Small intestine (tissue), 7 donors: ENCODE measurements around the gene EMD. TPM values are rescaled to one million over a fixed set of nuclear protein-coding genes. Genes with fewer than 3 reads are reported as not detected.
"Not testable (repeated sequence)": the region's sequence is repeated elsewhere in the genome, so short reads cannot be mapped to it uniquely, and the experiment has no call there.

ENCODE experiments used
- DNase-seq, 2 donors: peaks; one replicate each; pipeline versions ENCODE4 v3.0.0 to v3.0.0-alpha.2; 2013
- FAIRE-seq: peaks from 2 replicates; lab custom pipeline; 2012; peaks lifted over from hg19 to GRCh38; lab: Jason Lieb, UNC
- H3K27ac ChIP-seq, 3 donors: one replicate each; pipeline ENCODE4 v1.5.1; 2013; ENCODE audit warnings: low read length in 2 of 3, mild to moderate bottlenecking in 2 of 3, control low read depth in 1 of 3, inconsistent platforms in 1 of 3, low read depth in 1 of 3, moderate library complexity in 1 of 3
- H3K27me3 ChIP-seq, 3 donors: one replicate each; pipeline ENCODE4 v1.6.1; 2013; ENCODE audit warnings: low read length in 3 of 3, inconsistent platforms in 1 of 3; ENCODE audit not compliant: control insufficient read depth in 3 of 3, insufficient read depth in 3 of 3
- H3K36me3 ChIP-seq, 3 donors: one replicate each; pipeline ENCODE4 v1.6.1; 2013; ENCODE audit warnings: low read length in 3 of 3, inconsistent platforms in 1 of 3, low read depth in 1 of 3, mild to moderate bottlenecking in 1 of 3, moderate library complexity in 1 of 3; ENCODE audit not compliant: control insufficient read depth in 3 of 3, insufficient read depth in 2 of 3
- H3K4me1 ChIP-seq, 3 donors: one replicate each; pipeline ENCODE4 v1.6.1; 2013; ENCODE audit warnings: low read length in 2 of 3, inconsistent platforms in 1 of 3, low read depth in 1 of 3, mild to moderate bottlenecking in 1 of 3, moderate library complexity in 1 of 3; ENCODE audit not compliant: control insufficient read depth in 3 of 3, insufficient read depth in 2 of 3
- H3K4me3 ChIP-seq, 3 donors: one replicate each; pipeline ENCODE4 v1.5.1; 2013; ENCODE audit warnings: low read length in 3 of 3, control low read depth in 1 of 3, inconsistent platforms in 1 of 3, low read depth in 1 of 3, mild to moderate bottlenecking in 1 of 3, moderate library complexity in 1 of 3
- H3K9me3 ChIP-seq, 2 donors: one replicate each; pipeline ENCODE4 v1.6.1; 2013; ENCODE audit warnings: low read depth in 1 of 2, low read length in 1 of 2; ENCODE audit not compliant: control insufficient read depth in 2 of 2, insufficient read depth in 1 of 2
- WGBS, 3 donors: extraction: QIAGEN DNeasy Blood & Tissue Kit; methylation state at CpG; one replicate each; pipeline ENCODE4 v1.1.7; 2013; 5-methylcytosine and 5-hydroxymethylcytosine counted together
- polyA plus RNA-seq, 4 donors: library from polyadenylated mRNA; stranded (reverse) in 3 of 4; unstranded in 1 of 4; fragments of 200-250 nt in 3 of 4; fragments of 120-200 nt in 1 of 4; gene quantifications; one replicate each; pipeline versions ENCODE4 v1.2.1 to v1.2.3, GENCODE V29; 2013
- donor health status: healthy with polysubstance abuse.
- donor health status: control.
- donor health status: control.
- donor health status: Bipolar disorder and iron deficiency.
- donor health status: healthy.

Gene EMD
- polyA plus RNA-seq, 4 donors: 37.6 to 82.3 (median 55.6) TPM

- no CpG with 5 or more reads among the region's 20 CpGs for WGBS, 3 donors
- not testable (repeated sequence) for H3K36me3 ChIP-seq, DNase-seq, H3K27me3 ChIP-seq, H3K9me3 ChIP-seq, H3K4me1 ChIP-seq, H3K27ac ChIP-seq, FAIRE-seq, H3K4me3 ChIP-seq
Measured at GRCh38 chrX:154343620-154344019, 35.5 kb upstream of the EMD start.

- no peaks in the 10 kb centered on the region for H3K9me3 ChIP-seq
- FAIRE-seq (no peak), DNase-seq (no peak)
- H3K4me1 ChIP-seq: no peaks in the 10 kb centered on the region
- H3K36me3 ChIP-seq: peaks cover 0 to 44% (median 3%) of the 10 kb centered on the region in 3 donors
- WGBS, 3 donors: 62 to 78% (median 73%) methylated on average over 4 to 7 of the region's 7 CpGs
- H3K27ac ChIP-seq: peak overlapping the region in 1 of 3 donors; percentile 27
- H3K27me3 ChIP-seq: no peaks in the 10 kb centered on the region
- no peak overlapping the region for H3K4me3 ChIP-seq
Measured at GRCh38 chrX:154348114-154348531, 31.0 kb upstream of the EMD start.

- H3K4me3 ChIP-seq: no peak overlapping the region
- DNase-seq (no peak), FAIRE-seq (no peak)
- no peaks in the 10 kb centered on the region for H3K4me1 ChIP-seq
- H3K27me3 ChIP-seq: no peaks in the 10 kb centered on the region
- WGBS, 3 donors: 79 to 94% (median 90%) methylated on average over 13 to 24 of the region's 24 CpGs
- H3K9me3 ChIP-seq: no peaks in the 10 kb centered on the region
- peaks cover 0 to 51% (median 3%) of the 10 kb centered on the region in 3 donors for H3K36me3 ChIP-seq
- no peak overlapping the region for H3K27ac ChIP-seq
Measured at GRCh38 chrX:154348646-154349358, 30.3 kb upstream of the EMD start.

DNA sequence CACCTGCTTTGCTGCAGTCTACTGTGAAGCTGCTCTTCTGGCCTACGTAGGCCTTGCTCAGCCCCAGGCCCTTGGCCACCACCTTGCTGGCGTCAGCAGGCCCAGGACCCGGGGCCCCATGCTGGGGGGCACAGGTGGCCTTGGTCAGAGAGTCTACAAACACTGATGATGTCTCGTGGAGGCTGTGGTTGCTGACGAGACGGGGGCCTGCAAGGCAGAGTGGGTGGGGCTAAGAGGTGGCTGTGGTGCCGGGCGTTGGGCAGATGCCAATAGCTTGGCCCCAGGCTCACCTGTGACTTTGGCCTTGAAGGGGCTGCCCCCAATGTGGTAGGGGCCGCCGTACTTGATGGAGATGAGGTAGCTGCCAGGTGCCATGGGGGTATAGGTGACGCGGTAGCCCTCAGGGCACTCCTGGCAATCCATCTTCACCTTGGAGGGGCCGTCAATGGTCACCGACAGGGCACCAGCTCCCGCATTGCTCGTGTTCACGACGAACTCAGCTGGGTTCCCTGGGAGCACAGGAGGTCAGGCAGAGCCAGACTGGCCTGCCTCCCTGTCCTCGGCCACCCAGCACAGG lies 29.6 kb upstream of the EMD start:
- H3K27ac ChIP-seq: no peak overlapping the region
- H3K4me1 ChIP-seq: no peaks in the 10 kb centered on the region
- DNase-seq (no peak), FAIRE-seq (no peak)
- peaks cover 0 to 58% (median 3%) of the 10 kb centered on the region in 3 donors for H3K36me3 ChIP-seq
- H3K4me3 ChIP-seq: no peak overlapping the region
- H3K9me3 ChIP-seq: no peaks in the 10 kb centered on the region
- 78 to 84% (median 81%) methylated on average over 17 to 19 of the region's 19 CpGs for WGBS, 3 donors
- no peaks in the 10 kb centered on the region for H3K27me3 ChIP-seq

DNA sequence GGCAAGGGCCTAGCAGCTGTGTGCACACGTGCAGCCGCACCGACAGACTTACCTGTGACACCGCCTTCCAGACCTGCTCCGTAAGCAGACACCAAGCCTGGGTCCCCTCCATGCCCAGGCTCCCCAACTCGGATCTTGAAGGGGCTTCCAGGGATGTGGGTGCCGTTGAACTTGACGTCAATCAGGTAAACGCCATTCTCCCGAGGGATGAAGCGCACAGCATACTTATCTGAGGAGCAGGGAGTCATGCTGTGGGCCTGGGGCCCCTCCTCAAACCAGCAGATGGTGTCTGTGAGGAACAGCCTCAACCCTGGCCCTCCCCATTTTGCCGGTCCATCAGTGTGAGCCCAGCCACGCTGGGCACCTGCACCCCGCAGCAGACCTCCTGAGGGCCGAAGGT lies 29.1 kb upstream of the EMD start:
- H3K9me3 ChIP-seq: no peaks in the 10 kb centered on the region
- no peak overlapping the region for H3K4me3 ChIP-seq
- no peaks in the 10 kb centered on the region for H3K4me1 ChIP-seq
- 86 to 90% (median 88%) methylated on average over 7 to 15 of the region's 15 CpGs for WGBS, 3 donors
- H3K27ac ChIP-seq: no peak overlapping the region
- H3K36me3 ChIP-seq: peaks cover 0 to 63% (median 3%) of the 10 kb centered on the region in 3 donors
- DNase-seq (no peak), FAIRE-seq (no peak)
- H3K27me3 ChIP-seq: no peaks in the 10 kb centered on the region

DNA sequence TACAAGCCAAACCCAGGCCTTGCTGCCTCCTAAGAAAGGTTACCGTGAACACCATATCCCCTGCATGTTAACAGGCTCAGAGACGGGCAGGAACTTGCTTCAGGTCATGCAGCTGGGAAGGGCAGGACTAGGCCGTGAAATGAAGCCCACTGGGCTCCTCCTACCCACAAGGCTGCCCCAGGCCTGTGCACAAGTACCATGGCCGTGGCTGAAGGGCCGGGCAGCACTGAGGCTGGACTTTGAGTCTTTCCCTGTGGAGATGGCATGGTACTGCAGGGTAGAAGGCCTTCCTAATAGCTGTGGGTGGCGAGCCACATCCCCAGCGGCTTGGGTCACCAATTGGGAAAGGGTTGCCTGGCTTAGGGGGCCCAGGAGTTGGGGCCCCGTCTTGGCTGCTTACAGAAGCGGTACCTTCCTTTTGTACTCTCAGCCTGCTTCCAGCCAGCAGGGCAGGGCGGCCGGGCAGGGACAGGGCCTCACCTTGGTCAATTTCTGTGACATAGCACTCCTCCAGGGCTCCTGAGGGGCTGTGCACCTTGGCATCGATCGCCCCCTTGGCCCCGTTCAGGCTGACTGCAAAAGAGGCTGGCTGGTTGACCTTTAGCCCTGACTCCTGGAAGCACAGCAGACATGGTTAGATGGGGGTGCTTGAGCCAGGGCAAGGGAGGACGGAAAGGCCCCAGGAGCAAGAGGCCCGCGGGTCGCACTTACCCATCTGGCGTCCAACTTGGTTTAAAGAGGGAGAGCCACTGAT lies 28.5 kb upstream of the EMD start:
- Histone ChIP-seq H3K27ac (peak overlapping the region in 1 of 3 donors; percentile 18), H3K27me3 (no peaks in the 10 kb centered on the region), H3K4me1 (no peaks in the 10 kb centered on the region), H3K4me3 (no peak overlapping the region), H3K9me3 (no peaks in the 10 kb centered on the region), H3K36me3 (peaks cover 0 to 64% (median 3%) of the 10 kb centered on the region in 3 donors)
- 35 to 66% (median 63%) methylated on average over 11 to 19 of the region's 19 CpGs for WGBS, 3 donors
- FAIRE-seq: no peak
- DNase-seq: peak in 1 of 2 donors; percentile 44

DNA sequence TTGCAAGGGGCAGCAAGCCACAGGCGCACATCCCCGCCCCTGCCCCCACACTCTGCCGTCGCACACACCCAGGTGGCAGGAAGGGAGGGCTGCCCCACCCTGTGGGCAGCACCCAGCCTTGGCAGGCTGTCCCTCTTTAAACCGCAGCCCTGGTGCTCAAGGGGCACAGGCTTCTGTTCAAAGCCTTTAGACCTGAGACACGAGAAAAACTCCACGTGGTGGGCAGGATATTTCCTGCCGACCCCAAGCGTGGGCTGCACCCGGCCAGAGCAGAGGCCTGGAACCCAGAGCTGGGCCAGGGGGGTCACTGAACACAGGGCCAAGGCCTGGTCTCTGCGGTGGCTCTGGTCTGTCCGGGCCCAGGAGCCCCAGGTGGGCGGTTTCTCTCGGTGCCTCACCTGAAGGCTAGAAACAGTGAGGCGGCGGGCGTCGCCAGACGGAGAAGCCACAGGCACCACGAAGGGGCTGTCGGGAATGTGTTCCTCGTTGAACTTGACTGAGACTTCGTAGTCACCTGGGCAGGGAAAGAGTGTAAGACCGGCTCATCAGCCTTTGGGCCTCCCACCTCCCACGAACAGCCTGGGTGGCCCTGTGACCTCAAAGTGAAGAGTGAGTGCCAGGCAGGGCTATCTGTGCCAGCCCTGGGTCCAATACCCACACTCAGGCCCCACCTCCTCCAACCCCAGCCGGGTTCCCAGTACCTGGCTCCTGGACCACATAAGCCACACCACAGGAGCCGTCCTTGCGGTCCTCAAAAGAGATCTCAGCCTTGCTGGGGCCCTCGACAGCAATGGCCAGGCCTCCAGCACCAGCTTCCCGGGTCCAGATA lies 27.7 kb upstream of the EMD start:
- WGBS, 3 donors: 47 to 61% (median 60%) methylated on average over 20 to 30 of the region's 30 CpGs
- Histone ChIP-seq H3K4me1 (no peaks in the 10 kb centered on the region), H3K27me3 (no peaks in the 10 kb centered on the region), H3K36me3 (peaks cover 0 to 68% (median 3%) of the 10 kb centered on the region in 3 donors), H3K9me3 (no peaks in the 10 kb centered on the region), H3K27ac (peak overlapping the region in 1 of 3 donors; percentile 18), H3K4me3 (no peak overlapping the region)
- FAIRE-seq: no peak
- DNase-seq: peak in 1 of 2 donors; percentile 50

DNA sequence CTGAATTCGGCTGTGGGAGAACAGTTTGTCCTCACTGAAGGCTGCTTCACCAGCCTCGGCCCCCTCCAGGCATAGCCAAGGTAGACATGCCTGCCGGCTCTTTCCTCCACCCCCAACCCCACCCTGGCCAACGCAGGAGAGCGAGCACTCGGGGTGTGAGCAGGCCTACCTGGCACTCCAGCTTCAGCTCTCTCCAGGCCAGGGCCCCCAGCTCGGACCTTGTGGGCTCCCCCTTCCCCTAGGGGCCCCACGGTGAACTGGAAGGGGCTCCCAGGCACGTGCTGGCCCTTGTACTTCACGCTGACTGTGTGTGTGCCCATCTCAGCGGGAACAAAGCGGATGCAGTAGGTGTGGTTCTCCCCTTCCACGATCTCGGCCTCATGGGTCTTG lies 27.1 kb upstream of the EMD start:
- no peak for DNase-seq
- H3K4me1 ChIP-seq: no peaks in the 10 kb centered on the region
- peaks cover 0 to 72% (median 3%) of the 10 kb centered on the region in 3 donors for H3K36me3 ChIP-seq
- WGBS, 3 donors: 78 to 88% (median 81%) methylated on average over 12 to 14 of the region's 14 CpGs
- H3K27me3 ChIP-seq: no peaks in the 10 kb centered on the region
- H3K4me3 ChIP-seq: no peak overlapping the region
- no peak for FAIRE-seq
- H3K27ac ChIP-seq: no peak overlapping the region
- no peaks in the 10 kb centered on the region for H3K9me3 ChIP-seq
